Dedifferentiated amniotic fluid mesenchymal stem cell (primary cell): Measurements from ENCODE around the gene SIT1.

Source experiments
- DNase-seq: peaks from one replicate; pipeline ENCODE4 v3.0.0-alpha.2; 2016; ENCODE audit errors: extremely low spot score

The SIT1 gene

DNA sequence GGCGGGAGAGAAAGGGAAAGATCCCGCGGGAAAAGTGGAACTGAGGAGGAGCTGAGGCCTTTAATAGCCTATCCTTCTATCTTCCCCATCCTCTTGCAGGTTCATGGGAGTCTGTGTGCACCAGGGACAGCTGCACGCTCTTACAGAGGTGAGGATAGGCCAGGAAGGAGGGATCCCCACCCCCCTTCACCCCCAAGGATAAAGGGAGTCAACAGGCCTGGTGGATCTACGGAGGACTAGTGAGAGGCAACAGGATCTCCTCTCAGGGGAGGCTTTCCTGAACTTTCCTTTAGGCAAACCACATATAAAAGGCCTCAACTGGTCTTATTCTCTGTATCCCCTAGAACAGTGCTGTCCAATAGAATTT, 44.6 kb downstream of the SIT1 start:
- no peak for DNase-seq

DNA sequence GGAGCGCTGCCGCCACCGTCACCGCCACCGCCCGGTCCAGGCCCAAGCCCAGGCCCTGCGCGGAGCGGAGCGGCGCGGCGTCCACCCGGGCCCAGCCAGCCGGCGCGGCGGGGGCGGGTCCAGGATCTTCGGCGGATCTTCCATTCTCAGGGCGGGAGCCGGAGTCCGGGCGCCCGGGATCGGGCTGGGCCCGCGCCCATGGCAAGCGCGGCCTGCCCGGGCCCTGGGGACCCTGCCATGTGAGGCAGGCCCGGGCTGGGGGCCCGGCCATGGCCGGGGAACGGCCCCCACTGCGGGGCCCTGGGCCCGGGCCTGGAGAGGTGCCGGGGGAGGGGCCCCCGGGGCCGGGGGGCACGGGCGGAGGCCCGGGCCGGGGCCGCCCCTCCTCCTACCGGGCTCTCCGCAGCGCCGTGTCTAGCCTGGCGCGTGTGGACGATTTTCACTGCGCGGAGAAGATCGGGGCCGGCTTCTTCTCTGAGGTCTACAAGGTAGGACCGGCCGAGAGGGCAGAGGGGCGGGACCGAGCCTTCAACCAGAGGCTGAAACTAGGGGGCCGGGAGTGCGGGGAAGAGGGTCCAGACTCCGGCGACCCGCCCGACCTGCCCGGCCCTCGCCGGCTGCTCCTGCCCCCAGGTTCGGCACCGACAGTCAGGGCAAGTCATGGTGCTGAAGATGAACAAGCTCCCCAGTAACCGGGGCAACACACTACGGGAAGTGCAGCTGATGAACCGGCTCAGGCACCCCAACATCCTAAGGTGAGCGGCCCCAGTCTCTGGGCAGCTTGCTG, 45.2 kb downstream of the SIT1 start:
- no peak for DNase-seq

DNA sequence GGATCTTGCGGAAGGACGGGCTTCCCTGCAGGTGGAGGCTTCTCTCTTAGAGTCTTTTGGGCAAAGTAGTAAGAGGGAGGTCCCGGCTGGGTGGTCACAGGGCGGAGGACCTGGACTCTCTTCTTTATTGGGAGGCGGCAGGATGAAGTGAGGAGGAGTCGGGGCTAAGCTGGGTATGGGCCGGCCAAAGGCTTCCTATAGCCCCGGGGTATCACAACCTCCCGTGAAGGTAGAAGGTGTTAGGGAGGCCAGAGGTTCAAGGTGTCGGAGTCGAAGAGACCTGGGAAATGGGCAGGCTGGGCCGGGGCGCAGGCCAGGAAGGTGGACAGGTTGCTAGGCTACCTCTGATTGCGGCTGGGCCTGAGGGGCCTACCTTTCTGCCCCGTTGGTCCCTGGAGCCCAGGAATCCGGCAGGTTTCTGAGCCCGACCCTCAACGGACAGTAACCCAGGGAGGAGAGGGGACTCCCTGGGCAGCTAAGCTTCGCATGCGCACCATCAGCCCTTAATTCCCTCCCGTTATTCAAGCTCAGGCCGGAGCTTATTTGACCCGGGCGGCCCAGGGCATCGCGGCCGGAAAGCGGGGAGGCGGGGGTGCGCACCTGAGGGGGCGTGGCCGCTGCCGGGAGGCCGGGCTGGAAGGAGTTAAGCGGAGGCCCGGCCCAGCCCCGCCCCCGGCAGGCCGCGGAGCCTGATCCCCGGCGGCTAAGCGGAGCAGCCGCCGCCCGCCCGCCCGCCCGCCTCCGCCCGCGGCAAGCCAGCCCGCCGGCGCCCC, 46.0 kb downstream of the SIT1 start, which contains the start of gene TESK1:
TESK1 (plus strand) TSS at position 685 of the 773 bp plus-strand sequence. CDS start 358 bp downstream, outside the sequence.
- DNase-seq, result peak; percentile 37

DNA sequence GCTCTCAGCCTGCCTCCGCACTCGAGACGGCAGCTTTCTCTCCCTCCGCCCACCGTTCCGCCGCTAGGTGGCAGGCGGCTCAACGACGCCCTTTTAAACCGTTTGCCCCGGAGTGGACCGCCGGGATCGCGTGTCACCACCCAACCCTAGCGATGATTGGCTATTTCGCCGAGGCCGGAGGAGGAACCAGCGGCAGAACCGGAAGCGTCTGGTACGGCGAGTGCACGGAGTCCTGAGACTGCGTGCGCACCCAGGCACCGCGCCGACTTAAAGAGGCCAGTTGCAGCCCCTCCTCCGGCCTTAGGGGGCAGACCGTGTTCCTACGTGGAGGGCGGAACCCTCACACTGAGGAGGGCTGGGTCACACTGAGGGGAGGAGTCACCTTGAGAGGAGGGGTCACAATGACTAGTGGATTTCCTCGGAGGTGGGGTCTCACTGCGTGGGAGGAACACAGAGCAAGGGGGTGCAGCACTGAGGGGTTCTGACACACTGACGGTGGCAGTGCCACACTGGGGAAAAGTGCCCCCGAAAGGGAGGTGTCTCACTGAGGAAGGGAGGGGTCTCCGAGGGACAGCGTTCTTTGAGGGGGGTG, 46.6 kb downstream of the SIT1 start:
- peak; percentile 99 for DNase-seq

DNA sequence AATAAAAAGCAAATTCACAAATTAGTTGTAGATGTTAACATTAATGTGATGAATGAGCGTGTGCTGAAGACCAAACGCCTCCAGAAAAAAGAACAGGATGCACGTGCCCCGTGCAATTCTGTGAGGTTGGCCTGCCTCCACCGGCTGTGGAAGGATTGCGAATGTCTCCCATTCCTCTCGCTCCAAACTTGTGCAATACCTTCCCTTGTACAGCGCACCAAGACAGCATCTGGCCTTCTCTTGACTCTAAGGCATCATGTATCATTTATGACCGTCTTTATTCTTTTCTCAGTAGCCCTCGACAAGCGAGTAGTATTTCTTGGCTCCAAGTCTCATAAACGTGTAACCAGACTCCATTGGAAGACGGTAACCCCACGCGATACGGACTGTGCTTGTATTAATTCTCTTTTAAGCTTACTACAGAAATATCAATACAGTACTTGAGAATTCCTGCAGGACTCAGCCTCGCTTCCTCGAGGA, 47.2 kb downstream of the SIT1 start:
- DNase-seq, result peak; percentile 61

DNA sequence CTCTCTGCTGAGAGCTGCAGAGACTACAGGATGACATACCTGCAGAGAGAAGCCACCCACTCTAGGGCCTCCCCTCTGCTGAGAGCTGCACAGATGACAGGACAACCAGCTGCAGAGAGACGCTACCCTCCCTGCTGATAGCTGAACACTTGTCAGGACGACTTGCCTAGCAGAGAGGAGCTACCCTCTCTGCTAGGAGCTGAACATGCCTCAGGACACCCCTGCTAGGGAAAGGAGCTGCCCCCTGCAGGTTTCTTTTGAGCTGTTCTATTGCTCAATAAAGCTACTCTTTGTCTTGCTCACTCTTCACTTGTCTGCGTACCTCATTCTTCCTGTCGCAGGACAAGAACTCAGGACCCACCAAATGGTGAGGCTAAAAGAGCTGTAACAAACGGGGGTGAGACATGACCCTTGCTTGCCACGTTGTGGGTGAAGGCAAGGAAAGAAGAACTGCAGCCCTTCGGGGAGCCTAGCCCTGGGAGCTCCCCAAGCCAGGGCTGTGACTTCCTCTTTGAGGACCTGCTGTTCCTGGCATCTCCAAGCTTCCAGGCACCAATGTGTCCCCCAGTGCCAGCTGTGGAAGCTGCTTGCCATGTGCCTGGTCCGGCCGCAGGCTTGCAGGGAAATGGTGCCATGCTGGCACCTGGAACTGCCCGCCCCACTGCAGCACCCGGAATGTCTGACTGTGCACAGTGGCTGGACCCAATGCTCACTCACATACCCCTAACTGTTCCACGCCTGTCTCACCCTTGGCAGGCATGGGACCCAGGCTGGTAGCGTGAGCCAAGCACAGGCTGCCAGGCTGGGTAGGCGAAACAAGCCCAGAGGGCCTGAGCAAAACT, 50.7 kb downstream of the SIT1 start:
- no peak for DNase-seq
